Suprapubic skin (tissue), 3 donors: ENCODE results near the gene PLXNB1.

Experiments used
- EP300 ChIP-seq: sonication (generic); formaldehyde crosslinking; IDR thresholded peaks from one replicate; pipeline ENCODE4 v1.6.1; 2017; ENCODE audit warnings: antibody characterized with exemption
- TF ChIP-seq, protein P1 (sequence below), 2 donors: fragments of 200-600 bp in 1 of 2; fragments of 450-650 bp in 1 of 2; sonication (generic) in 1 of 2; IDR thresholded peaks; one replicate each; pipeline ENCODE4 v1.5.1; 2016 to 2019; ENCODE audit warnings: antibody characterized with exemption in 2 of 2, mild to moderate bottlenecking in 1 of 2, moderate library complexity in 1 of 2

DNA sequence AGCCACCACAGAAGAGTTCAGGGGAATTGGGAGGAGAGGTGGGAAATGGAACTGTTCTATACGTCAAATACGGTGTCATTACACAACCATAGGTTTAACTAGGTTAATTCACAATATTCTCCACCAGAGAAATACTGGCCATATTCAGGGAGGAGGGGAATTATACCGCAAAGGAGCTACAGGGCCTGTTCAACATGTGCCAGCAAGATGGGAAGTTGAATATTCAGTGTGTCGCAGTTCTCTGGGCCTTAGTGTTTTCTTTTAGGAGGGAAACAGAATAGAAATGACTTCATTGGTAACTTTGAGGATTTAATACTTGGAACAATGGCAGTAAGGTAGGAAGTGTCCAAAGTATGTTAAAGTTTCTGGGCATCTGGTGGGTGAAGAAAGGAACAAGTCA, 75.9 kb downstream of the PLXNB1 start:
- TF ChIP-seq EP300: no peak
- TF ChIP-seq, protein P1, sequence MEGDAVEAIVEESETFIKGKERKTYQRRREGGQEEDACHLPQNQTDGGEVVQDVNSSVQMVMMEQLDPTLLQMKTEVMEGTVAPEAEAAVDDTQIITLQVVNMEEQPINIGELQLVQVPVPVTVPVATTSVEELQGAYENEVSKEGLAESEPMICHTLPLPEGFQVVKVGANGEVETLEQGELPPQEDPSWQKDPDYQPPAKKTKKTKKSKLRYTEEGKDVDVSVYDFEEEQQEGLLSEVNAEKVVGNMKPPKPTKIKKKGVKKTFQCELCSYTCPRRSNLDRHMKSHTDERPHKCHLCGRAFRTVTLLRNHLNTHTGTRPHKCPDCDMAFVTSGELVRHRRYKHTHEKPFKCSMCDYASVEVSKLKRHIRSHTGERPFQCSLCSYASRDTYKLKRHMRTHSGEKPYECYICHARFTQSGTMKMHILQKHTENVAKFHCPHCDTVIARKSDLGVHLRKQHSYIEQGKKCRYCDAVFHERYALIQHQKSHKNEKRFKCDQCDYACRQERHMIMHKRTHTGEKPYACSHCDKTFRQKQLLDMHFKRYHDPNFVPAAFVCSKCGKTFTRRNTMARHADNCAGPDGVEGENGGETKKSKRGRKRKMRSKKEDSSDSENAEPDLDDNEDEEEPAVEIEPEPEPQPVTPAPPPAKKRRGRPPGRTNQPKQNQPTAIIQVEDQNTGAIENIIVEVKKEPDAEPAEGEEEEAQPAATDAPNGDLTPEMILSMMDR (IDR thresholded peaks at IDR 0.05): no peak
